Endometrial microvascular endothelial cells (primary cell): ENCODE data around the gene NRSN2. TPM values are rescaled to one million over a fixed set of nuclear protein-coding genes. Genes with fewer than 3 reads are reported as not detected.
"Not testable (repeated sequence)": the region's sequence is repeated elsewhere in the genome, so short reads cannot be mapped to it uniquely, and the experiment has no call there.

Experiments
- in situ Hi-C: cut with HindIII; loops from 2 replicates; pipeline ENCODE4 v1.10.0; 2017; ENCODE audit warnings: low sequenced_read_pairs, low pct_unique_long_range_greater_than_20kb; ENCODE audit errors: inconsistent ontology term
- total RNA-seq: library from RNA; depleted of rRNA; stranded (reverse); fragments of >200 nt; gene quantifications from one replicate; pipeline ENCODE4 v1.2.3, GENCODE V29; 2015; ENCODE audit errors: inconsistent ontology term

NRSN2 gene
- total RNA-seq, 1 donor from 2014 or later: 47.8 TPM

DNA sequence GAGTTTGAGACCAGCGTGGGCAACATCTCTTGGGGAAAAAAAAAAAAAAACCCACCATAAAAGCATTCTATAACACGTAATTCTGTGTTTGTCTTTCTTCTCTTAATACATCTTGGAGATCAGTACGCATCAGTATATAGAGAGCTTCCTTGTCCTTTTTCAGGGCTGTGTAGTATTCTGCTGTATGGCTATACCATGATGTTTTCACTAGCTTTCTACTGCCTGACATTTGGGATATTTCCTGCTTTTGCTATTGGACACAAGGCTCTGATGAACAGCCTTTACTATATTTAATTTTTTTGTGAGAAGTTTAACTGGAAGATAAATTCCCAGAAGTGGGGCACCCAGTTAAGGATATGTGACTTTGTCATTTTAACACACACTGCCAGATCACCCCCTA is 40.6 kb downstream of the NRSN2 start:
- in situ Hi-C loops: no loop called here

DNA sequence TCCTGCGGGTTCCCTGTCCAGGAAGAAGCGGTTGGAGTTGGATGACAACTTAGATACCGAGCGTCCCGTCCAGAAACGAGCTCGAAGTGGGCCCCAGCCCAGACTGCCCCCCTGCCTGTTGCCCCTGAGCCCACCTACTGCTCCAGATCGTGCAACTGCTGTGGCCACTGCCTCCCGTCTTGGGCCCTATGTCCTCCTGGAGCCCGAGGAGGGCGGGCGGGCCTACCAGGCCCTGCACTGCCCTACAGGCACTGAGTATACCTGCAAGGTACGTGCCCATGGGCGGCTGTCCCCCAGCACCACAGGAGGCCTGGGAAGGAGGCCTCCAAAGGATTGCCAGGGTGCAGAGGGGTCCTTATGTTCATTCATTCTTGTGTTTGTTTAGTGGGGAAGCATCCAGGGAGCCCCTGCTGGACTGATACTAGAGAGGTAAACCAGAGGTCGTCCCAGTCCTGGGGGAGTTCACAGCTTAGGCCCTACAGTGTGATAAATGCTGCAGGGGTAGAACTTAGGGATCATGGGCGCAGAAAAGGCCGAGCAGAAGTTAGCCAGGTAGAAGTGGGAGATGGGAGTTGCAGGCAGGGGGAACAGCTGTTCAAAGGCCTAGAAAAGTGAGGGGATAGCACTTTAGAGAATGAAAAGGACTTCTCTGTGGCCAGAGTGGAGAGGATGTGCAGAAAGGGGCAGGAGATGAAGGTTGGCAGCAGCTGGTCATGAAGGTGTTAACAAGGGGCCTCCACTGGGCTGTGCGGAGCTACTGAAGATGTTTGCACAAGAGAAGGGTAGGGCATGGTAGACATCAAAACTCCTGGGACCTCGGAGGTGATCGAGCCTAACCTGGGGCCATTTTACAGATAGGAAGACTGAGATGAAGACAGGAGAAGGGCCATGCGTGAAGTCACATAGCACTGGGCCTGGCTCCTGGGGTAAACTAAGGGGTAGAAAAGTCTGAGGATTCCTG is 41.4 kb downstream of the NRSN2 start:
- in situ Hi-C loops: no loop called here

DNA sequence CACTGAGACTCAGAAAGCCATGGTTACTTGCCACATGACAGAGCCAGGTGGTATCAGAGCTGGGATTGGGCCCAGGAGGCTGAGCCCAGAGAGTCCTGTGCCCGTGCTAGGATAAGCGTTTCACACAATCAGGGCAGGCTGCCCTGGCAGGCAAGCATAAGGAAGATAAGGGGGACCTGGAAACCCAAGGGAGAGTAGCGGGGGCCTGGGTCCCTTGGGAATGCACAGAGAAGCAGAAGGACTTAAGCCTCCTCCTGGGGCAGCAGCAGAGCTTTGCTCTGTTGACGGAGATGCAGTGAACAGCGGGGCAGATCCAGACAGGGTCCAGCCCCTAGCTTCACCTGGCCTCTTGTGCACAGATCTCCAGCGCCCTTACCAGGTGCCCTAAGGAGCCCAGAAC is 42.3 kb downstream of the NRSN2 start:
- in situ Hi-C loops: no loop called here

DNA sequence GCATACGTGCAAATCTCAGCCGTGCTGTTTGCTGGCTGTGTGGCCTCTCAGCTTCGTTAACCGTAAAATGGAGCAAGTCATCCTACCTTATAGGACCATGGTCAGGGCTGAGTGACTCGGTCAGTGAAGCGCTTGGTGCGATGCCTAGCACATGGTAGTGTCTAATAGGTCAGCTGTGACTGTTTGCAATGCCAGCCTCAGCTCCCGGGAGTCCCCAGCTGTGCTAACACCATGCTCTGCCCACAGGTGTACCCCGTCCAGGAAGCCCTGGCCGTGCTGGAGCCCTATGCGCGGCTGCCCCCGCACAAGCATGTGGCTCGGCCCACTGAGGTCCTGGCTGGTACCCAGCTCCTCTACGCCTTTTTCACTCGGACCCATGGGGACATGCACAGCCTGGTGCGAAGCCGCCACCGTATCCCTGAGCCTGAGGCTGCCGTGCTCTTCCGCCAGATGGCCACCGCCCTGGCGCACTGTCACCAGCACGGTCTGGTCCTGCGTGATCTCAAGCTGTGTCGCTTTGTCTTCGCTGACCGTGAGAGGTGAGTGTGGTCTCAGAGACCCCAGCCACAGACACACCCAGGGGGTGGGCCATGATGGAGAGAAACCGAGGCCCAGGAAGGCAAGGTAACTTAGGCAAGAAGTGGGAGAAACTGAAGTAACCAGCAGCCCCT is 44.3 kb downstream of the NRSN2 start:
- in situ Hi-C loops: no loop called here

GRCh38 chr20:393296-393695 is 46.4 kb downstream of the NRSN2 start:
- in situ Hi-C loops: not testable (repeated sequence)

DNA sequence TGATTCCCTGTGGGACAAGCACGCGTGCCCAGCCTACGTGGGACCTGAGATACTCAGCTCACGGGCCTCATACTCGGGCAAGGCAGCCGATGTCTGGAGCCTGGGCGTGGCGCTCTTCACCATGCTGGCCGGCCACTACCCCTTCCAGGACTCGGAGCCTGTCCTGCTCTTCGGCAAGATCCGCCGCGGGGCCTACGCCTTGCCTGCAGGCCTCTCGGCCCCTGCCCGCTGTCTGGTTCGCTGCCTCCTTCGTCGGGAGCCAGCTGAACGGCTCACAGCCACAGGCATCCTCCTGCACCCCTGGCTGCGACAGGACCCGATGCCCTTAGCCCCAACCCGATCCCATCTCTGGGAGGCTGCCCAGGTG is 49.3 kb downstream of the NRSN2 start:
- in situ Hi-C loops: no loop called here

DNA sequence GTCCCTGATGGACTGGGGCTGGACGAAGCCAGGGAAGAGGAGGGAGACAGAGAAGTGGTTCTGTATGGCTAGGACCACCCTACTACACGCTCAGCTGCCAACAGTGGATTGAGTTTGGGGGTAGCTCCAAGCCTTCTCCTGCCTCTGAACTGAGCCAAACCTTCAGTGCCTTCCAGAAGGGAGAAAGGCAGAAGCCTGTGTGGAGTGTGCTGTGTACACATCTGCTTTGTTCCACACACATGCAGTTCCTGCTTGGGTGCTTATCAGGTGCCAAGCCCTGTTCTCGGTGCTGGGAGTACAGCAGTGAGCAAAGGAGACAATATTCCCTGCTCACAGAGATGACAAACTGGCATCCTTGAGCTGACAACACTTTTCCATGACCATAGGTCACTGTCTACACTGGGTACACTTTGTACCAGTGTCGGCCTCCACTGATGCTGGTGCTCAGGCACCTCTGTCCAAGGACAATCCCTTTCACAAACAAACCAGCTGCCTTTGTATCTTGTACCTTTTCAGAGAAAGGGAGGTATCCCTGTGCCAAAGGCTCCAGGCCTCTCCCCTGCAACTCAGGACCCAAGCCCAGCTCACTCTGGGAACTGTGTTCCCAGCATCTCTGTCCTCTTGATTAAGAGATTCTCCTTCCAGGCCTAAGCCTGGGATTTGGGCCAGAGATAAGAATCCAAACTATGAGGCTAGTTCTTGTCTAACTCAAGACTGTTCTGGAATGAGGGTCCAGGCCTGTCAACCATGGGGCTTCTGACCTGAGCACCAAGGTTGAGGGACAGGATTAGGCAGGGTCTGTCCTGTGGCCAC is 49.9 kb downstream of the NRSN2 start:
- in situ Hi-C loops: no loop called here

- in situ Hi-C loops: no loop called here
These were observed 50.7 kb downstream of the NRSN2 start for GRCh38 chr20:397432-398237.

DNA sequence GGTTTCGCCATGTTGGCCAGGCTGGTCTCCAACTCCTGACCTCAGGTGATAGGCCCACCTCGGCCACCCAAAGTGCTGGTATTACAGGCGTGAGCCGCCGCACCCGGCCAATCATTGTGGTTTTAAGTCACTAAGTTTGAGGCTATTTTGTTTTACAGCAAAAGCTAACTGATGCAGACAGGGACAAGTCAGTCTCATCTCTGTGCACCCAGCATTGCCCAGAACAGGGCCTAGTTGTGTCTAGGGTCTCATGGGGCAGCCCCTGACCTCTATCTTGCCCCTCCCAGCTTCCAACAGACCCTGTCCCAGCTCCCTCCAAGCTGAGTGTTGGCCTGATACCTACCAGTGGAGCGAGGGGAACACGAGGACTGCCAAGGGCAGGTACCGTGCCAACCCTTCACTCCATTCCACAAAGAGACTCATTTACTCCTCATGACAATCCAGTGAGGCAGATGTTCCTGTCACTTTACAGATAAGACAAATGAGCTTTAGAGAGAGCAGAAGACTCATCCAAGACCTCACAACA is 52.3 kb downstream of the NRSN2 start:
- in situ Hi-C loops: no loop called here

- in situ Hi-C loops: no loop called here
These were observed 53.2 kb downstream of the NRSN2 start for GRCh38 chr20:400128-400453.

DNA sequence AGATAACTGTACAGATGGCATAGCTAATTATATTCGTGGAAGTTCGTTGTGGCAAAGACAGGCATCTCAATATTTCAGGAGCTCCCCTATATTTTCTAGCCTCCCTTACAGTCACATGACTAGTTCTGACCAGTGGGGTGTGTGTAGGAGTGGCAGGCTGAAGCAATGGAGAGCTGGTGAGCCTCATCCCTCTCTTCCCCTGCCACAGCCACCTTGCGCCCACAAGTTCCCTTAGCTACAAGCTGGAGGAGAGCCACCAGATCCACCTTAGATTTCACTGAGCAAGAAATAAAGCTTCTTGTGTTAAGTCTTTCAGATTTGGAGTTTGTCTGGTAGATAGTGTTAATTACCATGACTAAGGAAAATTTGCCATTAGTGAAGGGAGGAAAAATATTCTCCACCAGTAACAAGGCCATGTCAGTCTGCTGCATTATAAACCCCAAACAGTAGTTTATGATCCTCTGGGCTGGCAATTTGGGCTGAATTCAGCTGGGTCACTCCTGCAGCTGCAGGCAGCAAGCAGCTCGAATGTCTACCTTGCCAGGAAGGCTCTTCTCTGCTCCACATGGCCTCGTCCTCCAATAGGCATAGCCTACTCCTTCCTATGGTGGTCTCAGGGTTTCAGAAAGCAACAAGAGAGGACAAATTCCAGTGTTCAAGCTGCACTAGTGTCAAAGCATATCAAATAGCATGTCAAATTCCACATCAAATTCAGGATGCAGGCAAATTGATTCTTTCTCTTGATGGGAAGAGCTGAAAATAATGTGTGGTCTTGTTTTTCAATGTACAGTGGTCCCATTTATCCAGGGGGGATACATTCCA is 53.8 kb downstream of the NRSN2 start:
- in situ Hi-C loops: no loop called here

DNA sequence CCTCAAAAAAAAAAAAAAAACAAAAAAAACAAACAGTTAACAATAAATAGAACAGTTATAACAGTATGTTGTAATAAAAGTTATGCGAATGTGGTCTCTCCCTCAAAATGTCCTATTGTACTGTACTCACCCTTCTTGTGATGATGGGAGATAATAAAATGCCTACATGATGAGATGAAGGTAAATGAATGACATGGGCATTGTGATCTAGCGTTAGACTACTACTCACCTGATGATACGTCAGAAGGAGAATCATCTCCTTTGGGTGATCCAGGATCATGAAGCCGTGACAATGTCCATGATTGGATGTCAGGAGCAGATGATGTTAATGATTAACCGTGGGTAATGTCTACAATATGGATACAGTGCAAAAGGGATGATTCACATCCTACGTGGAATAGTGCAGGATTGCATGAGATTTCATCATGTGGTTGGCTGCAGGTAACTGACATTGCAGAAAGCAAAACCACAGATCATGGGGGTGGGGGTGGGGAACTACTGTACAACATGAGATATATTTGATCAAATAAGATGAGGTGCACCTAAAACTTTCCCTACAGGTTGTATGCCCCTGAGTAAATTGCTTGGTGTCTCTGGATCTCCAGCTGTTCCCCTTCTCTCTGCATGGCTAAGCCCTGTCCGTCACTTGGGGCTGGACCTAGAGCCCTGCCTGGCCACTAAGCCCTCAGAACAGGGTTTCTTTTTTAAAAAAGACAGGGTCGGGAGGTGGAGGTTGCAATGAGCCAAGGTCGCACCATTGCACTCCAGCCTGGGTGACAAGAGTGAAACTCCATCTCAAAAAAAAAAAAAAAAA is 55.0 kb downstream of the NRSN2 start:
- in situ Hi-C loops: no loop called here

- in situ Hi-C loops: no loop called here
These were observed 55.6 kb downstream of the NRSN2 start for GRCh38 chr20:402496-402885.

DNA sequence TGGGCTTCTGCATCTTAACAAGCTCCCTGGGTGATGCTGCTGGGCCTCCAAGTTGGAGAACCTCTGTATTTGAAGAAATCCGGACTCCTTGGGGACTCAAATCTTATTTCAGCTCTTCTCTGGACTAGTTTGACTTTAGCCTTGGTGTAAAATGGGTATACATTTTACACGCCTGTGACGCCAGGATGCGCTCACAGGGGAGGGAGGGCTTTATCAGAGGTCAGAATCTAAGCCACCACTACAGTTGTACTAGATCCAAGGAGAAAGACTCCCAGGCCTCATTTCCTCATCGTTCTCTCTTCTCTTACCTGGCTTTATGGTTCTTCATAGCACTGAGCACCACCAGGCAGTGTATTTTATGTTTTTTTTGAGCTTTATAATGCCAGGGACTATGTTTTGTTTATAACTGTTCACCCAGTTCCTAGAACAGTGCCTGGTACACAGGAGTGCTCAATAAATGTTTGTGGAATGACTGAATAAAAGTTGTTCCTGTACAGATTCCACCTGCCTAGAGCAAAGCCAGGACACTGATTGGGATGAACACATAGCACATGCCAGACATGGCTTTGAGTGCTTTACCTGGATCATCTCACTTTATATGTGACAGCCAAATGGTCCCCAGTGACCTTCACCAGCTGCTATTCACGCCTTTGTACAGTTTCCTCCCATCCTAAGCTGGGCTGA is 56.1 kb downstream of the NRSN2 start:
- in situ Hi-C loops: no loop called here

DNA sequence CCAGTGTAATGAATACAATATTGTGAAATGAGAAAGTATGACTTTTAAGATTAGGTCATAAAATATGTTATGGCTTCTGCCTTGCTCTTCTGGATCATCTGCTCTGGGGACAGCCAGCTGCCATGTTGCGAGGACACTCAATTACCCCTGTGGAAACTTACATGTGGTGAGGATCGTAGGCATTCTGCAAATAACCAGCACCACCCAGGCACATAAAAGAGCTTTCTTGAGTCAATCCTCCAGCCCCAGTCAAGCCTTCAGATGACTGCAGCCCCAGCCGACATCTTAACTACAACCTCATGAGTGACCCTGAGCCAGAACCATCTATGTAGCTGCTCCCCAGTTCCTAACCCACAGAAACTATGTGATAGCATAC is 56.7 kb downstream of the NRSN2 start:
- in situ Hi-C loops: no loop called here

DNA sequence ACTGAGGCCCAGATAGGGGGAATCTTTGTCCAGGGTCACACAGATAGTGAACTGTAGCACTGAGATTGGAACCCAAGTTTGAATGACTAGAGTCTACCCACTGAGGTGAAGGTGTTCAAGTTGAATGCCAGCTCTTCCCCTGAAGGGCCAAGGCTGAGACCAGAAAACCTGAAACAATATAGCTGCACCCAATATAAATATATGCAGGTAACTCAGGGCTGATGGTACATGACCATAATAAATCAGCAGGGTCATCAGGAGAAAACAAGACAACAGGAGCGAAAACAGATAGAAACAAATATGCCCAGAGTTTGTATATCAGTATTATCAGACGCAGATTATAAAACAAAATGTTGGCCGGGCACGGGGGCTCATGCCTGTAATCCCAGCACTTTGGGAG is 57.2 kb downstream of the NRSN2 start:
- in situ Hi-C loops: no loop called here
